ENCODE results near the gene GRM8. TPM values are rescaled to one million over a fixed set of nuclear protein-coding genes. Genes with fewer than 3 reads are reported as not detected.

The GRM8 gene
- total and polyA plus RNA-seq, 8 donors, result 0.26 to 0.75 (median 0.44) TPM; not detected in 2

GRCh38 chr7:127018889-127019288, 233.9 kb downstream of the GRM8 start:
- no peak for DNase-seq
- intact Hi-C loops (cut with DNase I), result no loop called here
- Histone ChIP-seq H3K9me3 (no peaks in the 10 kb centered on the region), H3K27me3 (no peaks in the 10 kb centered on the region), H3K36me3 (no peaks in the 10 kb centered on the region), H3K4me1 (no peaks in the 10 kb centered on the region), H3K27ac (no peak overlapping the region), H3K4me3 (no peak overlapping the region)
- no peak for ATAC-seq
- no peak for TF ChIP-seq CTCF (IDR thresholded peaks at IDR 0.05)

DNA sequence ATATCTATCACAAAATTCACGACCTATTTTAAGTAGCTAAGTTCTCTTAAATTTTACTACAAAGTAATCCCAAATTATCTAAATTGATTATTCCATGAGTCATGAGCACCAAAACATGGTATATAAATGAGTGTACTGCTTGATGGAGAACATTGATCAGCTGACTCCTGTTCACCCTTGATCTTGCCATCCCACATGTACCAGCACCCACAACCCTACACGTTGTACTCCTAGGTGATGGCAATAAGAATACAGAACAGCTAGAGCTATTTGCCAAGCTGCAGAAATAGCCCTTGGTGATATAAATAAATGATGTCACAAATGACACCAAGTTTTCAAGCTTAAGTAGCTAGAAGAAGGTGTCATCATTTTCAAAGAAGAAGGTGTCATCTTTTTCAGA, 235.5 kb downstream of the GRM8 start:
- no peaks in the 10 kb centered on the region for H3K27me3 ChIP-seq
- no peak for TF ChIP-seq CTCF (IDR thresholded peaks at IDR 0.05)
- H3K27ac ChIP-seq, result no peak overlapping the region
- intact Hi-C loops (cut with DNase I), result no loop called here
- H3K9me3 ChIP-seq, result no peaks in the 10 kb centered on the region
- no peak overlapping the region for H3K4me3 ChIP-seq
- H3K4me1 ChIP-seq, result no peaks in the 10 kb centered on the region
- no peaks in the 10 kb centered on the region for H3K36me3 ChIP-seq
- DNase-seq (no peak), ATAC-seq (no peak)

GRCh38 chr7:127000725-127001124, 252.0 kb downstream of the GRM8 start:
- H3K27me3 ChIP-seq, result no peaks in the 10 kb centered on the region
- no peak overlapping the region for H3K27ac ChIP-seq
- DNase-seq, result no peak
- ATAC-seq, result no peak
- no peaks in the 10 kb centered on the region for H3K9me3 ChIP-seq
- no peak overlapping the region for H3K4me3 ChIP-seq
- no peaks in the 10 kb centered on the region for H3K4me1 ChIP-seq
- no peaks in the 10 kb centered on the region for H3K36me3 ChIP-seq
- no peak for TF ChIP-seq CTCF (IDR thresholded peaks at IDR 0.05)
- intact Hi-C loops (cut with DNase I), result no loop called here

GRCh38 chr7:126996659-126997058, 256.1 kb downstream of the GRM8 start:
- H3K36me3 ChIP-seq, result no peaks in the 10 kb centered on the region
- no peaks in the 10 kb centered on the region for H3K9me3 ChIP-seq
- intact Hi-C loops (cut with DNase I), result no loop called here
- no peak overlapping the region for H3K4me3 ChIP-seq
- no peak for ATAC-seq
- no peak overlapping the region for H3K27ac ChIP-seq
- no peak for DNase-seq
- TF ChIP-seq CTCF (IDR thresholded peaks at IDR 0.05), result no peak
- H3K27me3 ChIP-seq, result no peaks in the 10 kb centered on the region
- no peaks in the 10 kb centered on the region for H3K4me1 ChIP-seq

DNA sequence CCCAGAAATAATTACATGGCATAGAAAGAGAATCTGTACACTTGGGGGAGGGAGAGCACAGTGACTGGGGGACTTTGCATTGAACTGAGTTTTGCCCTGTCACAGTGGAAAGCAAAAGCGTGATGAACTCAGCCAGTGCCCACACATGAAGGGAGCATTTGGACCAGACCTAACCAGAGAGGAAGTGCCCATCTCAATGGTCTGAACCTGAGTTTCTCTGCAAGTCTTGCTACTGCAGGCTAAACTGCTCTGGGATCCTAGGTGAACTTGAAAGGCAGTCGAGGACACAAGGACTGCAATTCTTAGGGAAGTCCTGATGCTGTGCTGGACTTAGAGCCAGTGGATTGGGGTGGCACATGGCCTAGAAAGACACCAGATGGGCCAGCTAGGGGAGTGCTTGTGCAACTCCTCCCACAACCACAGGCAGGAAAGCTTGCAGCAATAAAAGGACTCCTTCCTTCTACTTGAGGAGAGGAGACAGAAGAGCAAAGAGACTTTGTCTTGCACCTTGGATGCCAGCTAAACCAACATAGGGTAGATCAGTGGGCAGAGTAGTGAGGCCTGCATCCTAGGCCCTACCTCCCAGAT, 259.0 kb downstream of the GRM8 start:
- H3K9me3 ChIP-seq, result no peaks in the 10 kb centered on the region
- TF ChIP-seq CTCF (IDR thresholded peaks at IDR 0.05), result no peak
- intact Hi-C loops (cut with DNase I), result no loop called here
- H3K36me3 ChIP-seq, result no peaks in the 10 kb centered on the region
- H3K27ac ChIP-seq, result no peak overlapping the region
- H3K4me1 ChIP-seq, result no peaks in the 10 kb centered on the region
- ATAC-seq (no peak), DNase-seq (no peak)
- no peak overlapping the region for H3K4me3 ChIP-seq
- H3K27me3 ChIP-seq, result no peaks in the 10 kb centered on the region
